NCI-H128 (cell line): ENCODE measurements around the gene ADAM19.

Experiments
- DNase-seq: peaks from one replicate; lab custom pipeline; 2025; ENCODE audit not compliant: unreplicated experiment; lab: John Stamatoyannopoulos, UW

The ADAM19 gene

DNA sequence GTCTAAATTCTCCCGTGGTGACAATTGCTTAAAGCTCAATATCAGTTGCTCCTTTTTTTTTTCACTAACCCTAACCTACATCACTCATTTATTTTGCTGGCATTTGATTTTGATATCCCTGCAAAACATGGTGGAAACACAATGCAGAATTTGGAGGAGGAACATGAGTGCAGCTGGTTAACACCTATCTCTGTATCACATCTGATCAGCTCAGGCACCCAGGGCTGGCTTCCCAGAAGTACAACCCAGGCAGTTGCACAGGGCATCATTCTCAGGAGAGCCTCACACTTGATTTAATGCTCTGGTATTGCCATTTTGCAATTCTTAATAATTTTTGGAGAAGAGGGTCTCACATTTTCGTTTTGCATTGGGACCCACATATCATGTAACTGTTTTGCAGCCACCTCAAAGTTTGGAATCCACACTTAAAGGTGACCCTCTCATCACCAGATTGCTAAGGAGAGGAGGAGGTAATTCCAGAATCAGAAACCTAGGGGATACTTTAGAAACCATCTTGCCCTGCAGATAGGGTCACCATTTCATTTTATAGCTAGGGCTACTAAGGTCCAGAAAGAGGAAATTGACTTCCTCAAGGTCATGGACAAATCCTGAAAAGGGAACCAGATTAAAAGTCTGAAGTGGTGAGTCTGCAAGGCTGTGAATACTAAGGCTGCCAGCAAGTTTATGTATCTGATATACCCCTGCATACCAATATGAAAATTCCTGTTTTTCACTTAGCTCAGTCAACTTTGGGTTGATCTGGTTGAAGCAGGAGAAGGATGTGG lies 19.3 kb upstream of the ADAM19 start:
- DNase-seq: no peak

GRCh38 chr5:157594257-157594656 lies 18.7 kb upstream of the ADAM19 start:
- no peak for DNase-seq

DNA sequence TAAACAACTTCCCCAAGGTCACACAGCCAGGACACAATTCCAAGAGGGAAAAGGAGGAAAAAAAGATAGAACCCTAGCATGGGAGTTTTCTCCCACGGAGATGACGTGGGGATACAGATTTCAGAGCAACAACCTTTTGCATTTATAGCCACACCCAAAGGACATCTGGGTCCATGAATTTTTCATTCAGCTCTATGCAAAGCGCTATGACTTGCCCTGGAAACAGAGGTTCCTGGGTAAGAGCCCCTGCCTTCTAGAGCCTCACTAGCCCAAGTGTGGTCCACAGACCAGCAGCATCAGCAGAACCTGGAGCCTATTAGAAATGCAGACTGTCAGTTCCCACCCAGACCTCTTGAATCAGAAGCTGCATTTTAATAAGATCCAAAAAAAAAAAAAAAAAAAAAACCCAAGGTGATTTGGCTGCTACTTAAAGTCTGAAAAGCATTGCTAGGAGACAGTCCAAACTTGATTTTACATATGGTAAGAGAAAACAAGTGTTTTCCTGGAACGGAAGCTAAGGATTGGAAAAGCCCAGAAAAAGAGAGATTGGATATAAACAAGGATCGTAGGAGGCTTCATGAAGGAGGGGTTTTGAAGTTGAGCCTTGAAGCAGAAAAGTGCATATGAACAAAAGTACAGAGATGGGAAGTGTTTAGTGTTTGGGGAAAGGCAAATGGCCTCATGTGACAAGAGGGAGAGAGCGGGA lies 17.6 kb upstream of the ADAM19 start:
- no peak for DNase-seq

GRCh38 chr5:157592594-157592993 lies 17.0 kb upstream of the ADAM19 start:
- no peak for DNase-seq

- no peak for DNase-seq
Observed at GRCh38 chr5:157590478-157590877, 14.9 kb upstream of the ADAM19 start.

- DNase-seq: no peak
Observed at GRCh38 chr5:157584628-157585027, 9.1 kb upstream of the ADAM19 start.

DNA sequence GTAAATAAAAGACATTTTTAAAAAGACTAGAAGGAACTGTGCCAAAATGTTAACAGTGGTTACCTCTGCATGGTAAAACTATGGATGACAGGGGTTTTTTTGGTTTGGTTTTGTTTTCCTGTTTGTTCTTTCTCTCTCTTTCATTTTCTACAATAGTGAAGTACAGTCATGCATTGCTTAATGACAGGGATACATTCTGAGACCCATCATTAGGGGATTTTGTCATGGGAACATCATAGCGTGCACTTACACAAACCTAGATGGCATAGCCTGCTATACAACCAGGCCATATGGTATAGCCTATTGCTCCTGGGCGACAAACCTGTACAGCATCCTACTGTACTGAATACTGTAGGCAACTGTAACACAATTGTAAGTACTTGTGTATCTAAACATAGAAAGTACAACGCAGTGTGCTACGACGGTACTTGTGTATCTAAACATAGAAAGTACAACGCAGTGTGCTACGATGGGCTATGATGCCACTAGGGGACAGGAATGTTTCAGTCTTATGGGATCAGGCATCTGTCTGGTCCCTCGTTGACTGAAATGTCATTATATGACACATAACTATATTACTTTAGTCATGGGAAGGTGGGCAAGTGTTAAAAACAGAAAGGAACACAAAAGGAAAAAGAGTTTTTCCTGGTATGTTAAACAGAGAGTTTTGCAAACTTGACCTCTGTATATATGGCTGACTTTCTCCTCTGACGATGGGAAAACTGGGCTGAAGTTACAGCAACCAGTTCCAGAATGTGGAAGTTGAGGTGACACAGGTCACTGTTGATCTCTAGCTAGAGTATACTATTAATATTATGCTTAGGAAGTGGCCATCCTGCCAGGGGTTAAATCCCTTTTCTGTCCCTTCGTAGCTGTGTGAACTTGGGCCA lies 7.4 kb upstream of the ADAM19 start:
- DNase-seq: no peak

DNA sequence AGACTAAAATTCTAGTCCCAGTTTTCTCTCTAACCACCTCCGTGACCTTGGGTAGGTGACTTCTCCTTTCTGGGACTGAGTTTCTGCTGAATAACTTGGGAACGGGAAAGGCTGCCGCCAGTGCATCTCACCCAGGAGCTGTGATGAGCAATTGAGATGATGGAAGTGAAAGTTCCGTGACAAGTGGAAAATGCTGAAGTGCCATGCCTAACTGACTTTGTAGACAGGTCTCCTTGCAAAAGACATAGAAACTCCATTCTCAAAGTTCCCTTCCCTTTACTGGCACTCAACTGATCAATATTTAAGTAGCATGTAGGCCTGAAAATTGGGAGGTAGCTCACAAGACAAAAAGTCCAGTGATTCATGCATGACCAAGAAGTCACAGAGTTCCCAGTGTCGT lies 6.3 kb upstream of the ADAM19 start:
- DNase-seq: no peak

GRCh38 chr5:157578079-157578780 lies 2.7 kb upstream of the ADAM19 start:
- no peak for DNase-seq

DNA sequence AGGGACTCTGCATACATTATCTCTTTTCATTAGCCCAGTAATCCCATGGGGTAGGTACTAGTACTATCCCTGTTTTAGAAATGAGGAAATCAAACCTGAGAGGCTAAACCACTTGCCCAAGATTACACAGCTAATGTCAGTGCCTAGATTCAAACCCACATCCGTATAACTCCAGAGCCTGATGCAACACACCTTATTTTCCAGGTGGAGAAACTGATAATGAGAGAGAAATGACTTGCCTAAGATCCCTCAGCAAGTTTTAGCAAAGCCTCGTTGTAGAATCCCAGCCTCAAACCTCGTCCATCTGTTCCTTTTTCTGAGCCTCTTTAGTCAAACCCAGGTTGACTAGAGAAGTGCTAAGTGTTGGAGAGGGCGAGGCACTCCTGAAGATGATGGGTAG lies 1.1 kb upstream of the ADAM19 start:
- no peak for DNase-seq

DNA sequence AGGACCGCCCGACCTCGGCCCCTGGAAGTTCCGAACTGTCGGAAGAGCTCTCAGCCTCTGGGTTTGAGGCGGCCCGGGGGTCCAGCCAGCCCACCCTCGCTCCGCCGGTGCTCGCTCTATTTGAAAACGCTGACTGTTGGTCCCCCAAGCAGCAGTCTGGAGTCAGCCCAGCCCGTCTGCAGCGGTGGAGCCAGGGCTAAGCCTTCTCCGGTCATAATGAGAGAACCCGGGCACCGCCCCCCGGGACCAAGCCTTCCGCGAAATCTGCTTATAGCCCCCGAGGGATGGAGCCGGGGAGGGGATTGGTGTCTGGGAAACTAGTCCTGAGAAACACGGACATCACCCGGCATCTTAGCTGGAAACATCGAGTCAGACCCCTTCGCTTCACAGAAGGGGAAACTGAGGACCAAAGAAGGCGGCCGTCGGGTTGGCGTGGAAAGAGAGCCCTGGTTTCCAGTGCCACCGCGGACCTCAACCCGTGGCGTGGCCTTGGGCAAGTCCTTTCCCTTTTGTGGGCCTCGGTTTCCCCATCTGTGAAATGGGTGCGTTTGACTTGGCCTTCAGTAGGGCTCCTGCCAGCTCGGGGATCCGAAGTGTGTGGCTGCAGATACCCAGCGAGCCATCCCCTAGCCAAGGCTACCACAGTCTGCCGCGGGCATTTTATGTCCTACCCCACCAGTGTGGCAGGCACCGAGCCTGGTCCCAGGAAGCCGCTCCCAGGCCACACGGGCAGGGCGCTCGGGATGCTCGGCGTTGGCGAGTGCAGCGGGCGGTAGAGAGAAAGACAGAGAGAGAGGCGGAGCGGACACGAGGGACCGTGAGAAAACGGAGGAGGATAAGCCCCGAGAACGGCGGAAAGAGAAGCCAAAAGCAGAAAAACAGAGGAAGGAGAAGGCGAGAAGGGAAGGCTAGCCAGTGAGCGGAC lies 857 bp downstream of the ADAM19 start:
- DNase-seq: no peak

- no peak for DNase-seq
Observed at GRCh38 chr5:157571357-157571827, 4.2 kb downstream of the ADAM19 start.

DNA sequence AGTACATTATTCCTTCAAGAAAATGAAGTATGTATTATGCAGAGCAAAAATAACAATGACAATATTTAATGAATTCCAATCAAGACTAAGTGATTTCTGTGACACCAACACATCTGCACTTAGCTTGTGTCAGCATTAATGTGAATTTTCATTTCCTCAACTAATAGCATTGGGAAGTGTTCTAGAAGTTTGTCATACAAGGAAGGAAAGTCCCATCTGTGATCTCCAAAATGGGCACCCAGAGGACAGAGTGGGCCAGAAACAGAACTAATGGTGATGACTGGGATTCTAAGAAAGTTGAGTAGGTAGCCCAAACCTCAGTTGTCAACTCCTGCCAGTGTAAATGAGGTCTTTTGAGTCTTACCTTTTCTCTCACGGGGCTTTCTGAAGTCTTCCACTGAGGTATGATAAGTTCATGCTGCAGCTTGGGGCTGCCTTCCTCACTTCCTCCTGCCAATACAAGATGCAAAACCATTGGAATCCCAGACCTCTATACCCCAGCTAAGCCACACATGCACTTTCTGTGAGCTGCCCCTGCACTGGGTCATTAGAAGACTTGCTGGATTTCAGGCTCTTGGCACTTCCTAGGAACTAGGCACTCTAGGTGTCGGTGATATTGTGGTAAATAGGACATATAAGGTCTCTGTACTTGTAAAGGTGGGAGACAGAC lies 4.9 kb downstream of the ADAM19 start:
- DNase-seq: no peak

DNA sequence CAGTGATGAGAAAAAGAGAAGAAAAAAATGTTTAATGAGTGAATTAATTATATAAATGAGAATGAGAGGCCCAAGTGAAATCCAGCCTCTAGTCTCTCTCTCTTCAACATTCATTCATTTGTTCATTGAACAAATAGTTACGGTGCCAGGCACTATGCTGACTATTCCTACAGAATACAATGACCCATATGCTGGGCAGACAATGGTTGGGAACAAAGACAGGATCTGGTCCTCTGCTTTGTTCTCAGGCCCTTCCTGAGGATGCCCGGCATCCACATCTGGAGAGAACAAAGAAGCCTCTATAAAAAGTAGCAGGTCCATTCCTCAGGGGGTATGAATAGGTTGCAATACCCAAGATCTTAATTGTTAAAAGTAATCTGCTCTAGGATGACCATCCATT lies 6.9 kb downstream of the ADAM19 start:
- no peak for DNase-seq

- DNase-seq: no peak
Observed at GRCh38 chr5:157568222-157568621, 7.4 kb downstream of the ADAM19 start.

DNA sequence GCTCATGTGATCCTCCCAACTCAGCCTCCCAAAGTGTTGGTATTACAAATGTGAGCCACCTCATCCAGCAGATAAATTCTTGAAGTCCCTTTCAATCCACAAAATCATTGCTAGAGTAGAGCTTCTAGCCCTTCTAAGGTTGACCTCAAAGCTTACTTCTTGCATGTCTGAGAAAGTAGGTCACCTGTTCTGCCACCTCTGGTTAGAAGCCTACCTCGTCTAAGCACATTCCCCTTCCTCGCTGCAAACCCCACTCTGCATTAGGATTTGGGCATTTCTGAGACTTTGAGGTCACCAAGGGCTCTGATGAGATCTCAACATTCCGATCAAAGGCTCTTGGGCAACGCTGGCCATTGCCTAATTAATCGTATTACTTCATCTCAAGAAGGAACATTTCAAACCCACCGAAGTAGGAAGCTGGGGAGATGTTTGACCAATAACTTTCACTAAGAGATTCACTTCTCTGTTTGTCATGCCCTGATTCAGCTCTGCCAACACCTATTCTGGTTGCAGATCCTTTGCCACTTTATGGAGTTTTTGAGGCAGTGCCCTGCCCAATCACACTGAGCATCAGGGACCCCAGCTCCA lies 8.6 kb downstream of the ADAM19 start:
- no peak for DNase-seq

GRCh38 chr5:157563929-157564716 lies 11.5 kb downstream of the ADAM19 start:
- DNase-seq: no peak

GRCh38 chr5:157563373-157563928 lies 12.1 kb downstream of the ADAM19 start:
- DNase-seq: no peak
